NT2/D1 (cell line): ENCODE measurements around the gene ANKZF1.

Experiments
- SUZ12 ChIP-seq: IDR thresholded peaks from 2 replicates; pipeline ENCODE4 v1.6.1; 2011; ENCODE audit not compliant: insufficient read length, insufficient read depth; ENCODE audit errors: extremely low read depth
- YY1 ChIP-seq: IDR thresholded peaks from 2 replicates; pipeline ENCODE4 v1.6.1; 2011; ENCODE audit not compliant: insufficient read length, insufficient read depth
- ZNF274 ChIP-seq: IDR thresholded peaks from 2 replicates; pipeline ENCODE4 v1.6.1; 2011; ENCODE audit warnings: mild to moderate bottlenecking, low read depth, low read length

DNA sequence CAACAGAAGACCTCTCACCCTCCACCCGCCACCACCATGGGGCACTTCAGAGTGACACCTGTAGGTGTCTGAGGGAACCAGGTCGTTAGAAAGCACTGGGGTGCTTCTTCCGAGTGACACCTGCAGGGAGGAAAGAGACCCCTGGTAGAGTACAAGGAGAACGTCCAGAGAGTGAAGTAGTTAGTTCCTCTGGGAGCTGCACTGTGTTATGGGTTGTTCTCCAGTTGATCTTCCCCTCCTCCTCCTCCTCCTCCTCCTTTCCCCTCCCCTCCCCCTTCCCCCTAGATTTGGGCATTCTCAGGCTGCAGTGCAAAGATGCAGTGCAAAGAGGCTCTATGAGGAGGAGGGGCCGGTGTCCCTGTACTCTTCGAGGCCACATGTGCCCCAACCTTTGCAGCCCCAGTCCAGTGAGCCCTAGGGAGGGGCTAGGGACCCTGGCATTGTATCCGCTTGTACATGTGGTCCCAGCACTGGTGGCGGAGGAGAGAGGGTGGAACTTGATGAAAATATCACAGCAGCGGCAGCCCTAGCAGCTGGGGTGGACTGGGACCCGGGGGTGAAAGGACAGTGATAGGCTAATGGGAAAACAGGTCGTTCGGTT lies 50.4 kb downstream of the ANKZF1 start:
- TF ChIP-seq YY1 = no peak
- no peak for TF ChIP-seq ZNF274
- no peak for TF ChIP-seq SUZ12
